Stimulated activated CD8-positive, alpha-beta memory T cell treated with anti-CD3 and anti-CD28 coated beads, Interleukin-12 subunit alpha, Interleukin-12 subunit beta, amount 100 ng/mL, for 24 hours (primary cell): ENCODE results near the gene AGER.
"Not testable (repeated sequence)": the region's sequence is repeated elsewhere in the genome, so short reads cannot be mapped to it uniquely, and the experiment has no call there.

ENCODE experiments used
- DNase-seq: peaks from one replicate; pipeline ENCODE4 v3.0.0-alpha.2; 2020; ENCODE audit errors: extremely low read depth

AGER gene

GRCh38 chr6:32184084-32184640 lies at the start of gene AGER:
Gene AGER, minus strand, starts transcription at chr6:32184253. Its CDS starts 31 bp downstream, at chr6:32184222.
- DNase-seq = no peak

GRCh38 chr6:32226434-32226833 lies 42.4 kb upstream of the AGER start:
- no peak for DNase-seq

- no peak for DNase-seq
Observed at GRCh38 chr6:32224696-32225095, 40.6 kb upstream of the AGER start.

- no peak for DNase-seq
Observed at GRCh38 chr6:32223258-32224235, 39.5 kb upstream of the AGER start, which contains the start of gene NOTCH4. Gene NOTCH4, minus strand, starts transcription at chr6:32224067. Its CDS starts 139 bp downstream, at chr6:32223928.

GRCh38 chr6:32222333-32223230 lies 38.5 kb upstream of the AGER start:
- no peak for DNase-seq

- DNase-seq = no peak
Observed at GRCh38 chr6:32220021-32220420, 36.0 kb upstream of the AGER start.

GRCh38 chr6:32218167-32218566 lies 34.1 kb upstream of the AGER start:
- no peak for DNase-seq

- no peak for DNase-seq
Observed at GRCh38 chr6:32216998-32217397, 32.9 kb upstream of the AGER start.

- DNase-seq = no peak
Observed at GRCh38 chr6:32216285-32216684, 32.2 kb upstream of the AGER start.

- no peak for DNase-seq
Observed at GRCh38 chr6:32215617-32216016, 31.6 kb upstream of the AGER start.

GRCh38 chr6:32214126-32214525 lies 30.1 kb upstream of the AGER start:
- DNase-seq = no peak

- DNase-seq = no peak
Observed at GRCh38 chr6:32213649-32214048, 29.6 kb upstream of the AGER start.

GRCh38 chr6:32212076-32212760 lies 28.2 kb upstream of the AGER start:
- DNase-seq = no peak

GRCh38 chr6:32211432-32211831 lies 27.4 kb upstream of the AGER start:
- DNase-seq = not testable (repeated sequence)

GRCh38 chr6:32210191-32210601 lies 26.1 kb upstream of the AGER start:
- DNase-seq = no peak

GRCh38 chr6:32208996-32209395 lies 24.9 kb upstream of the AGER start:
- DNase-seq = no peak

GRCh38 chr6:32204268-32204715 lies 20.2 kb upstream of the AGER start:
- DNase-seq = no peak

- DNase-seq = no peak
Observed at GRCh38 chr6:32203426-32204267, 19.6 kb upstream of the AGER start.

- no peak for DNase-seq
Observed at GRCh38 chr6:32202186-32202585, 18.1 kb upstream of the AGER start.

GRCh38 chr6:32200711-32201475 lies 16.8 kb upstream of the AGER start:
- no peak for DNase-seq
